SK-N-SH treated with all-trans-retinoic acid at 6 μM for 48 hours (cell line): ENCODE measurements around the gene PLXDC2.

Source experiments
- ATAC-seq: fragments of 200-7000 bp; cut with Tn5 transposase; 3 replicates; pipeline ENCODE4 v1.9.1; 2020; ENCODE audit warnings: mild to moderate bottlenecking, moderate library complexity
- ARNTL ChIP-seq: fragments of 450-650 bp; formaldehyde crosslinking; IDR thresholded peaks from 2 replicates; pipeline ENCODE4 v1.5.0; 2020; ENCODE audit warnings: low read depth, mild to moderate bottlenecking, moderate library complexity, borderline replicate concordance
- BACH2 ChIP-seq: fragments of 250-450 bp; sonication (Bioruptor Pico); IDR thresholded peaks from 2 replicates; pipeline ENCODE4 v1.9.0; 2021; ENCODE audit warnings: mild to moderate bottlenecking, borderline replicate concordance
- CREB5 ChIP-seq: fragments of 250-450 bp; sonication (Bioruptor Pico); IDR thresholded peaks from 2 replicates; pipeline ENCODE4 v1.5.1; 2020; ENCODE audit warnings: low read depth, mild to moderate bottlenecking, moderate library complexity
- CSDC2 ChIP-seq: fragments of 250-450 bp; sonication (Bioruptor Pico); IDR thresholded peaks from 2 replicates; pipeline ENCODE4 v1.5.0; 2020; ENCODE audit warnings: mild to moderate bottlenecking, moderate library complexity
- GLIS3 ChIP-seq: fragments of 250-450 bp; sonication (Bioruptor Pico); IDR thresholded peaks from 2 replicates; pipeline ENCODE4 v1.5.0; 2020; ENCODE audit warnings: mild to moderate bottlenecking, moderate library complexity
- POU6F1 ChIP-seq: fragments of 250-450 bp; sonication (Bioruptor Pico); IDR thresholded peaks from 2 replicates; pipeline ENCODE4 v1.8.0; 2021; ENCODE audit warnings: low read depth, mild to moderate bottlenecking, moderate library complexity, borderline replicate concordance
- PPARA ChIP-seq: fragments of 250-450 bp; sonication (Bioruptor Pico); IDR thresholded peaks from 2 replicates; pipeline ENCODE4 v1.5.0; 2020; ENCODE audit warnings: mild to moderate bottlenecking, borderline replicate concordance
- RARB ChIP-seq: fragments of 250-450 bp; sonication (Bioruptor Pico); IDR thresholded peaks from 2 replicates; pipeline ENCODE4 v1.8.0; 2021; ENCODE audit warnings: mild to moderate bottlenecking, moderate library complexity
- SNAI2 ChIP-seq: fragments of 250-450 bp; sonication (Bioruptor Pico); IDR thresholded peaks from 2 replicates; pipeline ENCODE4 v1.5.0; 2020; ENCODE audit warnings: mild to moderate bottlenecking, moderate library complexity
- TCF4 ChIP-seq: fragments of 250-450 bp; sonication (Bioruptor Pico); IDR thresholded peaks from 2 replicates; pipeline ENCODE4 v1.8.0; 2021; ENCODE audit warnings: mild to moderate bottlenecking, moderate library complexity, borderline replicate concordance
- ZC3H10 ChIP-seq: fragments of 250-450 bp; sonication (Bioruptor Pico); IDR thresholded peaks from 2 replicates; pipeline ENCODE4 v1.5.1; 2021; ENCODE audit warnings: mild to moderate bottlenecking, moderate library complexity
- ZFP3 ChIP-seq: fragments of 250-450 bp; sonication (Bioruptor Pico); IDR thresholded peaks from 2 replicates; pipeline ENCODE4 v1.5.0; 2020; ENCODE audit warnings: mild to moderate bottlenecking, moderate library complexity
- ZFP30 ChIP-seq: fragments of 450-650 bp; formaldehyde crosslinking; IDR thresholded peaks from 2 replicates; pipeline ENCODE4 v1.5.0; 2022; ENCODE audit warnings: mild to moderate bottlenecking, moderate library complexity
- ZNF70 ChIP-seq: fragments of 450-650 bp; formaldehyde crosslinking; IDR thresholded peaks from 2 replicates; pipeline ENCODE4 v1.5.0; 2020; ENCODE audit warnings: mild to moderate bottlenecking, moderate library complexity
- ZNF8 ChIP-seq: fragments of 450-650 bp; formaldehyde crosslinking; IDR thresholded peaks from 2 replicates; pipeline ENCODE4 v1.5.0; 2020; ENCODE audit warnings: mild to moderate bottlenecking, moderate library complexity
- TF ChIP-seq, protein P1 (sequence below): fragments of 250-450 bp; sonication (Bioruptor Pico); IDR thresholded peaks from 2 replicates; pipeline ENCODE4 v1.8.0; 2020; ENCODE audit warnings: mild to moderate bottlenecking, moderate library complexity, borderline replicate concordance
- TF ChIP-seq, protein P2 (sequence below): fragments of 250-450 bp; sonication (Bioruptor Pico); IDR thresholded peaks from 2 replicates; pipeline ENCODE4 v1.5.1; 2021; ENCODE audit warnings: mild to moderate bottlenecking, moderate library complexity
- TF ChIP-seq, protein P3 (sequence below): fragments of 250-450 bp; sonication (Bioruptor Pico); IDR thresholded peaks from 2 replicates; pipeline ENCODE4 v1.5.0; 2020; ENCODE audit warnings: mild to moderate bottlenecking, moderate library complexity

The PLXDC2 gene

GRCh38 chr10:20002657-20003056 lies 186.4 kb downstream of the PLXDC2 start (continued):
- TF ChIP-seq, protein P1, sequence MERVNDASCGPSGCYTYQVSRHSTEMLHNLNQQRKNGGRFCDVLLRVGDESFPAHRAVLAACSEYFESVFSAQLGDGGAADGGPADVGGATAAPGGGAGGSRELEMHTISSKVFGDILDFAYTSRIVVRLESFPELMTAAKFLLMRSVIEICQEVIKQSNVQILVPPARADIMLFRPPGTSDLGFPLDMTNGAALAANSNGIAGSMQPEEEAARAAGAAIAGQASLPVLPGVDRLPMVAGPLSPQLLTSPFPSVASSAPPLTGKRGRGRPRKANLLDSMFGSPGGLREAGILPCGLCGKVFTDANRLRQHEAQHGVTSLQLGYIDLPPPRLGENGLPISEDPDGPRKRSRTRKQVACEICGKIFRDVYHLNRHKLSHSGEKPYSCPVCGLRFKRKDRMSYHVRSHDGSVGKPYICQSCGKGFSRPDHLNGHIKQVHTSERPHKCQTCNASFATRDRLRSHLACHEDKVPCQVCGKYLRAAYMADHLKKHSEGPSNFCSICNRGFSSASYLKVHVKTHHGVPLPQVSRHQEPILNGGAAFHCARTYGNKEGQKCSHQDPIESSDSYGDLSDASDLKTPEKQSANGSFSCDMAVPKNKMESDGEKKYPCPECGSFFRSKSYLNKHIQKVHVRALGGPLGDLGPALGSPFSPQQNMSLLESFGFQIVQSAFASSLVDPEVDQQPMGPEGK, result no peak
- TF ChIP-seq, protein P2, sequence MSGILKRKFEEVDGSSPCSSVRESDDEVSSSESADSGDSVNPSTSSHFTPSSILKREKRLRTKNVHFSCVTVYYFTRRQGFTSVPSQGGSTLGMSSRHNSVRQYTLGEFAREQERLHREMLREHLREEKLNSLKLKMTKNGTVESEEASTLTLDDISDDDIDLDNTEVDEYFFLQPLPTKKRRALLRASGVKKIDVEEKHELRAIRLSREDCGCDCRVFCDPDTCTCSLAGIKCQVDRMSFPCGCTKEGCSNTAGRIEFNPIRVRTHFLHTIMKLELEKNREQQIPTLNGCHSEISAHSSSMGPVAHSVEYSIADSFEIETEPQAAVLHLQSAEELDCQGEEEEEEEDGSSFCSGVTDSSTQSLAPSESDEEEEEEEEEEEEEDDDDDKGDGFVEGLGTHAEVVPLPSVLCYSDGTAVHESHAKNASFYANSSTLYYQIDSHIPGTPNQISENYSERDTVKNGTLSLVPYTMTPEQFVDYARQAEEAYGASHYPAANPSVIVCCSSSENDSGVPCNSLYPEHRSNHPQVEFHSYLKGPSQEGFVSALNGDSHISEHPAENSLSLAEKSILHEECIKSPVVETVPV, result no peak
- TF ChIP-seq CSDC2 (CRISPR knock-in tag) (no peak), ZC3H10 (no peak), SNAI2 (no peak)

DNA sequence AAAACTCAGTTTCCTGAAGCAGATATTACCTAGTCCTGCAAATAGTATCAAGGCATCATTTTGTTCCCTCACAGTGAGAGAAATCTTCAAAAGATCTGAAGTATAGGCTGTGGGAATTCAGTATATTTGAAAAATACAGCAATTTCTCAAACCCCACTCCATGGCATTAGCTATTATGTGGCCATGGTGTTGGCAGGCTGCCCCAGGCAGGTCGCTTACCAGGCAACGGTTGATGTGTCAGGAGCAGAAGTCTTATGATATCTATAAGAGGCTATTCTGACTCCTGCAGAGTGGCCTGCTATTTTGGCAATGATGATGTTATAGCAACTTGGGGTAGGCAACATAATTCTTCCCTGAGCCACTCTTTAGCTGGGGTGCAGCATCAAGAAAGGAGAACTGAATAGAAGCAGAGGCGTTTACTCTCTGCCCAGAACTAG lies 187.9 kb downstream of the PLXDC2 start:
- no peak for TF ChIP-seq PPARA
- TF ChIP-seq ZFP3 (CRISPR knock-in tag), result no peak
- TF ChIP-seq, protein P1, result no peak
- TF ChIP-seq TCF4 (CRISPR knock-in tag), result no peak
- no peak for TF ChIP-seq ZNF70 (CRISPR knock-in tag)
- TF ChIP-seq RARB, result no peak

GRCh38 chr10:20005638-20006037 lies 189.4 kb downstream of the PLXDC2 start:
- TF ChIP-seq POU6F1 (no peak), TCF4 (CRISPR knock-in tag) (no peak), ZNF8 (no peak), BACH2 (CRISPR knock-in tag) (no peak), CSDC2 (CRISPR knock-in tag) (no peak)
- TF ChIP-seq, protein P2, result no peak
- no peak for ATAC-seq

More for the DNA sequence above, 187.9 kb downstream of the PLXDC2 start:
- peak; percentile 65 for ATAC-seq

GRCh38 chr10:20006169-20006870 lies 190.1 kb downstream of the PLXDC2 start:
- TF ChIP-seq CSDC2 (CRISPR knock-in tag) (no peak), GLIS3 (CRISPR knock-in tag) (no peak), ZFP3 (CRISPR knock-in tag) (no peak), ZNF8 (no peak), ZC3H10 (no peak), ZFP30 (CRISPR knock-in tag) (no peak), TCF4 (CRISPR knock-in tag) (no peak), CREB5 (CRISPR knock-in tag) (no peak), RARB (no peak), ARNTL (CRISPR knock-in tag) (no peak)
- TF ChIP-seq, protein P3, sequence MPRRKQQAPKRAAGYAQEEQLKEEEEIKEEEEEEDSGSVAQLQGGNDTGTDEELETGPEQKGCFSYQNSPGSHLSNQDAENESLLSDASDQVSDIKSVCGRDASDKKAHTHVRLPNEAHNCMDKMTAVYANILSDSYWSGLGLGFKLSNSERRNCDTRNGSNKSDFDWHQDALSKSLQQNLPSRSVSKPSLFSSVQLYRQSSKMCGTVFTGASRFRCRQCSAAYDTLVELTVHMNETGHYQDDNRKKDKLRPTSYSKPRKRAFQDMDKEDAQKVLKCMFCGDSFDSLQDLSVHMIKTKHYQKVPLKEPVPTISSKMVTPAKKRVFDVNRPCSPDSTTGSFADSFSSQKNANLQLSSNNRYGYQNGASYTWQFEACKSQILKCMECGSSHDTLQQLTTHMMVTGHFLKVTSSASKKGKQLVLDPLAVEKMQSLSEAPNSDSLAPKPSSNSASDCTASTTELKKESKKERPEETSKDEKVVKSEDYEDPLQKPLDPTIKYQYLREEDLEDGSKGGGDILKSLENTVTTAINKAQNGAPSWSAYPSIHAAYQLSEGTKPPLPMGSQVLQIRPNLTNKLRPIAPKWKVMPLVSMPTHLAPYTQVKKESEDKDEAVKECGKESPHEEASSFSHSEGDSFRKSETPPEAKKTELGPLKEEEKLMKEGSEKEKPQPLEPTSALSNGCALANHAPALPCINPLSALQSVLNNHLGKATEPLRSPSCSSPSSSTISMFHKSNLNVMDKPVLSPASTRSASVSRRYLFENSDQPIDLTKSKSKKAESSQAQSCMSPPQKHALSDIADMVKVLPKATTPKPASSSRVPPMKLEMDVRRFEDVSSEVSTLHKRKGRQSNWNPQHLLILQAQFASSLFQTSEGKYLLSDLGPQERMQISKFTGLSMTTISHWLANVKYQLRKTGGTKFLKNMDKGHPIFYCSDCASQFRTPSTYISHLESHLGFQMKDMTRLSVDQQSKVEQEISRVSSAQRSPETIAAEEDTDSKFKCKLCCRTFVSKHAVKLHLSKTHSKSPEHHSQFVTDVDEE (CRISPR knock-in tag), result no peak
- TF ChIP-seq, protein P2, result no peak
- ATAC-seq, result no peak
